ENCODE measurements around the gene KIF25.

Gene KIF25

GRCh38 chr6:168039849-168040248 is 42.4 kb downstream of the KIF25 start:
- no peak for DNase-seq (ENCODE audit: low read depth, low spot score)
- no peak overlapping the region for H3K9ac ChIP-seq (ENCODE audit: insufficient read length, low read depth)
- no peaks in the 10 kb centered on the region for H3K27me3 ChIP-seq (ENCODE audit: insufficient read depth, insufficient read length)
- TF ChIP-seq SUZ12 (IDR thresholded peaks at IDR 0.05; ENCODE audit: extremely low read depth, insufficient read depth, insufficient read length) (no peak), YY1 (IDR thresholded peaks at IDR 0.05; ENCODE audit: insufficient read depth, insufficient read length) (no peak), ZNF274 (IDR thresholded peaks at IDR 0.05; ENCODE audit: low read depth, low read length) (no peak)
- H3K9me3 ChIP-seq (ENCODE audit: insufficient read depth, low read length), result peaks cover 31% of the 10 kb centered on the region
- peaks cover 2% of the 10 kb centered on the region for H3K4me1 ChIP-seq (ENCODE audit: insufficient read depth, insufficient read length)
- H3K36me3 ChIP-seq (ENCODE audit: insufficient read depth, insufficient read length, low read length), result no peaks in the 10 kb centered on the region
- no peak overlapping the region for H3K4me3 ChIP-seq (ENCODE audit: insufficient read length, low read depth)

- Histone ChIP-seq H3K36me3 (ENCODE audit: insufficient read depth, insufficient read length, low read length) (no peaks in the 10 kb centered on the region), H3K9ac (ENCODE audit: insufficient read length, low read depth) (no peak overlapping the region), H3K4me1 (ENCODE audit: insufficient read depth, insufficient read length) (peaks cover 3% of the 10 kb centered on the region), H3K9me3 (ENCODE audit: insufficient read depth, low read length) (peaks cover 31% of the 10 kb centered on the region), H3K27me3 (ENCODE audit: insufficient read depth, insufficient read length) (no peaks in the 10 kb centered on the region), H3K4me3 (ENCODE audit: insufficient read length, low read depth) (no peak overlapping the region)
- no peak for TF ChIP-seq ZNF274 (IDR thresholded peaks at IDR 0.05; ENCODE audit: low read depth, low read length)
- no peak for TF ChIP-seq SUZ12 (IDR thresholded peaks at IDR 0.05; ENCODE audit: extremely low read depth, insufficient read depth, insufficient read length)
- no peak for TF ChIP-seq YY1 (IDR thresholded peaks at IDR 0.05; ENCODE audit: insufficient read depth, insufficient read length)
- DNase-seq (ENCODE audit: low read depth, low spot score), result no peak
Observed at GRCh38 chr6:168040856-168041496, 43.5 kb downstream of the KIF25 start.

- Histone ChIP-seq H3K9me3 (ENCODE audit: insufficient read depth, low read length) (peaks cover 31% of the 10 kb centered on the region), H3K9ac (ENCODE audit: insufficient read length, low read depth) (no peak overlapping the region), H3K36me3 (ENCODE audit: insufficient read depth, insufficient read length, low read length) (no peaks in the 10 kb centered on the region), H3K4me3 (ENCODE audit: insufficient read length, low read depth) (no peak overlapping the region), H3K27me3 (ENCODE audit: insufficient read depth, insufficient read length) (no peaks in the 10 kb centered on the region), H3K4me1 (ENCODE audit: insufficient read depth, insufficient read length) (peaks cover 6% of the 10 kb centered on the region)
- DNase-seq (ENCODE audit: low read depth, low spot score), result no peak
- no peak for TF ChIP-seq SUZ12 (IDR thresholded peaks at IDR 0.05; ENCODE audit: extremely low read depth, insufficient read depth, insufficient read length)
- no peak for TF ChIP-seq YY1 (IDR thresholded peaks at IDR 0.05; ENCODE audit: insufficient read depth, insufficient read length)
- no peak for TF ChIP-seq ZNF274 (IDR thresholded peaks at IDR 0.05; ENCODE audit: low read depth, low read length)
Observed at GRCh38 chr6:168041928-168042327, 44.5 kb downstream of the KIF25 start.

- Histone ChIP-seq H3K27me3 (ENCODE audit: insufficient read depth, insufficient read length) (no peaks in the 10 kb centered on the region), H3K9me3 (ENCODE audit: insufficient read depth, low read length) (peaks cover 31% of the 10 kb centered on the region), H3K36me3 (ENCODE audit: insufficient read depth, insufficient read length, low read length) (no peaks in the 10 kb centered on the region), H3K9ac (ENCODE audit: insufficient read length, low read depth) (no peak overlapping the region), H3K4me1 (ENCODE audit: insufficient read depth, insufficient read length) (peaks cover 6% of the 10 kb centered on the region), H3K4me3 (ENCODE audit: insufficient read length, low read depth) (no peak overlapping the region)
- no peak for TF ChIP-seq YY1 (IDR thresholded peaks at IDR 0.05; ENCODE audit: insufficient read depth, insufficient read length)
- TF ChIP-seq ZNF274 (IDR thresholded peaks at IDR 0.05; ENCODE audit: low read depth, low read length), result no peak
- no peak for TF ChIP-seq SUZ12 (IDR thresholded peaks at IDR 0.05; ENCODE audit: extremely low read depth, insufficient read depth, insufficient read length)
- DNase-seq (ENCODE audit: low read depth, low spot score), result no peak
Observed at GRCh38 chr6:168042426-168043192, 45.1 kb downstream of the KIF25 start.

GRCh38 chr6:168043193-168043847 is 45.8 kb downstream of the KIF25 start:
- peaks cover 6% of the 10 kb centered on the region for H3K4me1 ChIP-seq (ENCODE audit: insufficient read depth, insufficient read length)
- no peak for TF ChIP-seq SUZ12 (IDR thresholded peaks at IDR 0.05; ENCODE audit: extremely low read depth, insufficient read depth, insufficient read length)
- no peak for TF ChIP-seq YY1 (IDR thresholded peaks at IDR 0.05; ENCODE audit: insufficient read depth, insufficient read length)
- TF ChIP-seq ZNF274 (IDR thresholded peaks at IDR 0.05; ENCODE audit: low read depth, low read length), result no peak
- no peaks in the 10 kb centered on the region for H3K36me3 ChIP-seq (ENCODE audit: insufficient read depth, insufficient read length, low read length)
- no peak overlapping the region for H3K4me3 ChIP-seq (ENCODE audit: insufficient read length, low read depth)
- no peak for DNase-seq (ENCODE audit: low read depth, low spot score)
- no peak overlapping the region for H3K9ac ChIP-seq (ENCODE audit: insufficient read length, low read depth)
- peaks cover 31% of the 10 kb centered on the region for H3K9me3 ChIP-seq (ENCODE audit: insufficient read depth, low read length)
- no peaks in the 10 kb centered on the region for H3K27me3 ChIP-seq (ENCODE audit: insufficient read depth, insufficient read length)

GRCh38 chr6:168043848-168044415 is 46.5 kb downstream of the KIF25 start:
- H3K9me3 ChIP-seq (ENCODE audit: insufficient read depth, low read length), result peaks cover 24% of the 10 kb centered on the region
- DNase-seq (ENCODE audit: low read depth, low spot score), result no peak
- H3K27me3 ChIP-seq (ENCODE audit: insufficient read depth, insufficient read length), result no peaks in the 10 kb centered on the region
- H3K4me3 ChIP-seq (ENCODE audit: insufficient read length, low read depth), result no peak overlapping the region
- H3K36me3 ChIP-seq (ENCODE audit: insufficient read depth, insufficient read length, low read length), result no peaks in the 10 kb centered on the region
- TF ChIP-seq ZNF274 (IDR thresholded peaks at IDR 0.05; ENCODE audit: low read depth, low read length) (no peak), SUZ12 (IDR thresholded peaks at IDR 0.05; ENCODE audit: extremely low read depth, insufficient read depth, insufficient read length) (no peak), YY1 (IDR thresholded peaks at IDR 0.05; ENCODE audit: insufficient read depth, insufficient read length) (no peak)
- no peak overlapping the region for H3K9ac ChIP-seq (ENCODE audit: insufficient read length, low read depth)
- H3K4me1 ChIP-seq (ENCODE audit: insufficient read depth, insufficient read length), result peaks cover 6% of the 10 kb centered on the region

All from NT2/D1 (cell line).